Colonic mucosa (tissue), 4 donors: Measurements from ENCODE around the gene LRRC15. TPM values are rescaled to one million over a fixed set of nuclear protein-coding genes. Genes with fewer than 3 reads are reported as not detected.

Source experiments
- DNase-seq: peaks from one replicate; pipeline ENCODE4 v3.0.0-alpha.2; 2020
- H3K27ac ChIP-seq: fragments of 200-600 bp; one replicate; pipeline ENCODE4 v1.8.0; 2021
- H3K27me3 ChIP-seq: fragments of 200-600 bp; one replicate; pipeline ENCODE4 v1.8.0; 2021
- H3K36me3 ChIP-seq: fragments of 200-600 bp; one replicate; pipeline ENCODE4 v1.8.0; 2021
- H3K4me1 ChIP-seq: fragments of 200-600 bp; one replicate; pipeline ENCODE4 v1.8.0; 2021; ENCODE audit warnings: mild to moderate bottlenecking
- H3K4me3 ChIP-seq: fragments of 200-600 bp; one replicate; pipeline ENCODE4 v1.8.0; 2021
- H3K9ac ChIP-seq, 2 donors: one replicate each; pipeline ENCODE4 v1.7.0; 2013; ENCODE audit warnings: control low read depth in 2 of 2, low read depth in 2 of 2, low read length in 2 of 2
- H3K9me3 ChIP-seq: fragments of 200-600 bp; one replicate; pipeline ENCODE4 v1.8.0; 2021
- CTCF ChIP-seq: fragments of 200-600 bp; IDR thresholded peaks from one replicate; pipeline ENCODE4 v1.8.0; 2022; ENCODE audit warnings: antibody characterized with exemption, mild to moderate bottlenecking
- intact Hi-C: fragments of 100-400 bp; cut with DNase I; formaldehyde crosslinking; loops from one replicate; pipeline ENCODE4 v1.14.1; 2022
- total RNA-seq, 2 donors: library from RNA; stranded (reverse); fragmentation: NEBNext Ultra II Directional in 1 of 2; extraction: Animal tissue kit (Norgen Biotek cat#: 25700) in 1 of 2; gene quantifications; one replicate each; pipeline ENCODE4 v1.2.1, GENCODE V29; 2021
- donor health status: healthy.
- donor health status: DM: no; HTN: no; CAD: no.
- donor health status: DM: no; HTN: no; CAD: no.

The LRRC15 gene
- total RNA-seq, 2 donors from 2014 or later = 0.32 to 0.89 TPM

GRCh38 chr3:194336601-194337355 lies 32.8 kb downstream of the LRRC15 start:
- no peak overlapping the region for H3K27ac ChIP-seq
- DNase-seq = no peak
- H3K9me3 ChIP-seq = no peaks in the 10 kb centered on the region
- no peak overlapping the region for H3K4me3 ChIP-seq
- no peaks in the 10 kb centered on the region for H3K4me1 ChIP-seq
- H3K27me3 ChIP-seq = peaks cover 6% of the 10 kb centered on the region
- intact Hi-C loops = loop anchor here (10.0 kb wide), 1 partner anchor 238 kb away; no protein-coding TSS in a partner anchor
- no peak for TF ChIP-seq CTCF
- H3K9ac ChIP-seq = no peak overlapping the region
- no peaks in the 10 kb centered on the region for H3K36me3 ChIP-seq

GRCh38 chr3:194333981-194334320 lies 35.6 kb downstream of the LRRC15 start:
- intact Hi-C loops = loop anchor here (2.0 to 10.0 kb wide), 2 partner anchors 71 to 241 kb away; no protein-coding TSS in a partner anchor
- no peak overlapping the region for H3K9ac ChIP-seq
- TF ChIP-seq CTCF = no peak

GRCh38 chr3:194333212-194333980 lies 36.1 kb downstream of the LRRC15 start:
- TF ChIP-seq CTCF = peak; percentile 98
- intact Hi-C loops = loop anchor here (10.0 kb wide), 1 partner anchor 241 kb away; no protein-coding TSS in a partner anchor
- no peaks in the 10 kb centered on the region for H3K36me3 ChIP-seq
- DNase-seq = peak; percentile 93
- no peaks in the 10 kb centered on the region for H3K4me1 ChIP-seq
- peak overlapping the region; percentile 38 for H3K4me3 ChIP-seq
- H3K9ac ChIP-seq = no peak overlapping the region
- H3K9me3 ChIP-seq = no peaks in the 10 kb centered on the region
- no peak overlapping the region for H3K27ac ChIP-seq
- H3K27me3 ChIP-seq = peaks cover 6% of the 10 kb centered on the region

More at GRCh38 chr3:194333981-194334320, 35.6 kb downstream of the LRRC15 start:
- Histone ChIP-seq H3K36me3 (no peaks in the 10 kb centered on the region), H3K4me3 (peak overlapping the region; percentile 38), H3K4me1 (no peaks in the 10 kb centered on the region), H3K27ac (no peak overlapping the region), H3K9me3 (no peaks in the 10 kb centered on the region), H3K27me3 (peaks cover 6% of the 10 kb centered on the region)
- no peak for DNase-seq

GRCh38 chr3:194332858-194333211 lies 36.7 kb downstream of the LRRC15 start:
- intact Hi-C loops = loop anchor here (10.0 kb wide), 1 partner anchor 242 kb away; no protein-coding TSS in a partner anchor
- no peak for DNase-seq
- Histone ChIP-seq H3K4me3 (no peak overlapping the region), H3K4me1 (no peaks in the 10 kb centered on the region), H3K27ac (no peak overlapping the region), H3K36me3 (no peaks in the 10 kb centered on the region), H3K9ac (no peak overlapping the region), H3K9me3 (no peaks in the 10 kb centered on the region), H3K27me3 (peaks cover 6% of the 10 kb centered on the region)
- TF ChIP-seq CTCF = no peak

- H3K27ac ChIP-seq = no peak overlapping the region
- intact Hi-C loops = loop anchor here (10.0 kb wide), 1 partner anchor 244 kb away; no protein-coding TSS in a partner anchor
- peaks cover 6% of the 10 kb centered on the region for H3K27me3 ChIP-seq
- DNase-seq = no peak
- TF ChIP-seq CTCF = no peak
- H3K4me1 ChIP-seq = no peaks in the 10 kb centered on the region
- H3K36me3 ChIP-seq = no peaks in the 10 kb centered on the region
- H3K9me3 ChIP-seq = no peaks in the 10 kb centered on the region
- no peak overlapping the region for H3K4me3 ChIP-seq
- no peak overlapping the region for H3K9ac ChIP-seq
Observed at GRCh38 chr3:194330579-194330978, 39.0 kb downstream of the LRRC15 start.
